Heart right ventricle (tissue), 16 donors: ENCODE measurements around the gene ADAM12. TPM values are rescaled to one million over a fixed set of nuclear protein-coding genes. Genes with fewer than 3 reads are reported as not detected.

Source experiments
- ATAC-seq, 8 donors: fragments of 200-7000 bp; cut with Tn5 transposase; one replicate each; pipeline ENCODE4 v1.9.1; 2020; ENCODE audit warnings: mild to moderate bottlenecking in 8 of 8, moderate library complexity in 8 of 8, moderate number of reproducible peaks in 1 of 8
- DNase-seq, 2 donors: peaks; one replicate each; pipeline ENCODE4 v3.0.0-alpha.2; 2020
- H3K27ac ChIP-seq, 10 donors: fragments of 200-600 bp; sonication (generic) in 2 of 10; one replicate each; pipeline versions ENCODE4 v1.5.0 to v1.8.0; 2020 to 2022; ENCODE audit warnings: mild to moderate bottlenecking in 3 of 10
- H3K27me3 ChIP-seq, 7 donors: fragments of 200-600 bp; one replicate each; pipeline ENCODE4 v1.8.0; 2021 to 2022; ENCODE audit warnings: mild to moderate bottlenecking in 2 of 7
- H3K36me3 ChIP-seq, 9 donors: fragments of 200-600 bp; sonication (generic) in 1 of 9; one replicate each; pipeline versions ENCODE4 v1.5.0 to v1.8.0; 2020 to 2022; ENCODE audit warnings: mild to moderate bottlenecking in 2 of 9
- H3K4me1 ChIP-seq, 9 donors: fragments of 200-600 bp; sonication (generic) in 1 of 9; one replicate each; pipeline versions ENCODE4 v1.5.0 to v1.8.0; 2020 to 2022; ENCODE audit warnings: mild to moderate bottlenecking in 4 of 9
- H3K4me3 ChIP-seq, 10 donors: fragments of 200-600 bp; sonication (generic) in 2 of 10; one replicate each; pipeline versions ENCODE4 v1.5.0 to v1.8.0; 2020 to 2022; ENCODE audit warnings: mild to moderate bottlenecking in 7 of 10, moderate library complexity in 2 of 10
- H3K9me3 ChIP-seq, 11 donors: fragments of 200-600 bp in 10 of 11; sonication (generic) in 2 of 11; one replicate each; pipeline versions ENCODE4 v1.5.0 to v1.8.0; 2013 to 2022; ENCODE audit warnings: mild to moderate bottlenecking in 2 of 11, control low read depth in 1 of 11, moderate library complexity in 1 of 11
- WGBS, 2 donors: extraction: QIAGEN DNeasy Blood & Tissue Kit; methylation state at CpG; one replicate each; pipeline ENCODE4 v1.1.7; 2013; ENCODE audit warnings: inconsistent platforms in 1 of 2; 5-methylcytosine and 5-hydroxymethylcytosine counted together
- intact Hi-C, 10 donors: fragments of 100-400 bp; cut with DNase I; formaldehyde crosslinking; loops; one replicate each; pipeline versions ENCODE4 v1.11.1 to v1.14.2; 2022
- polyA plus RNA-seq, 2 donors: library from polyadenylated mRNA; stranded (reverse); fragments of 200-250 nt; gene quantifications; one replicate each; pipeline ENCODE4 v1.2.3, GENCODE V29; 2013
- total RNA-seq, 10 donors: library from RNA; stranded (reverse); fragmentation: NEBNext Ultra II Directional in 3 of 10; extraction: Animal tissue kit (Norgen Biotek cat#: 25700) in 3 of 10; gene quantifications; one replicate each; pipeline versions ENCODE4 v1.2.1 to v1.2.4, GENCODE V29; 2021 to 2023
- TF ChIP-seq, protein P1 (sequence below), 9 donors: fragments of 200-600 bp; sonication (generic) in 2 of 9; IDR thresholded peaks; one replicate each; pipeline versions ENCODE4 v1.5.0 to v1.8.0; 2021 to 2022; ENCODE audit warnings: antibody characterized with exemption in 9 of 9, mild to moderate bottlenecking in 5 of 9, moderate library complexity in 1 of 9
- donor health status: Arrhythmogenic right ventricular cardiomyopathy.
- donor health status: ischemic (EF 13 %, LVEDD 7.1; RV severe dilation, severe dysfunction).
- donor health status: healthy with polysubstance abuse.
- donor health status: DM: no; HTN: yes; CAD: no.
- donor health status: DM: no; HTN: no; CAD: no.
- donor health status: ischemic (EF 25% LVEDD 6.9; RV normal size, moderate dysfunction).
- donor health status: ischemic (EF 25% LVEDD 5.7; RV mildly dilated, moderate dysfunction).
- donor health status: healthy.
- donor health status: DM: yes; HTN: yes; CAD: no.
- donor health status: Ischemic cardiomyopathy.
- donor health status: ischemic (EF 35%, LVEDD 5.7; RV mildly dilated, moderate dysfunction).
- donor health status: nonischemic (EF 11% LVEDD 7.7; RV severe dilation, severe dysfunction).
- donor health status: DM: yes; HTN: yes; CAD: no.
- donor health status: PGD.
- donor health status: ischemic (EF 29% LVEDD 5.4; RV normal size, mild dysfunction).
- donor health status: nonischemic (EF 23%, LVEDD 6.1; RV moderate dilation, normal function).

The ADAM12 gene
- total and polyA plus RNA-seq, 12 donors = 0.07 to 6.9 (median 0.47) TPM

DNA sequence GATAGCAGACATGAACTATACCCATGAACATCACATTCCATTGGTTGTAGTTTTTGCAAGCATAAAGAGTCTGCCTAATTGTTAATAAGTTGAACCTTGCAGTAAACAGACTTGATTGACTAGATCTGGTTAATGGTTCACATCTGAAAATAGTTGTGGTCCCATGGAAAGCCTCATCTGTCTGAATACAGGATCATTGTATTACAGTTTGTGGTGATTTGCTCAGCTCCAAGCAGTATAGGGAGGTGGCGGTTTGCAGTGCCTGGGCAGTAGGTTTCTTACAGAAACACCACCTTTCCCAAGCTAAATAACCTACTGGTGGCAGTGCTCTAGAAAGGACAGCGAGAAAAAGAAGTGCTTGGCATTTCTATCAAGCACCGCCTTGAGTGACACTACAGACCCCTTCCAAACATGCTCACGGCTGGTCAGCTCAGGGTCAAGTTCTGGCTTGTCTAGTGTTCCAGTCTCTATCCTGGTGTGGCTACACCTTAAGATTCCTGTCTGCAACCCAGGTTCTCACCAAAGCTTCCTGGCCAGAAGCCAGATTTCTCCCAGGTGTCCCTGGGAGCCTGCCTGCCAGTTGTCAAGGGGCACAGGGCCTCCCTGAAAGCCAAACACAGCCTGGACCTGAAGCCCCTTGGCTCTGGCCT, 372.0 kb downstream of the ADAM12 start:
- WGBS, 2 donors = 95% methylated on average over 4 of the region's 4 CpGs
- DNase-seq (no peak), ATAC-seq (no peak)
- intact Hi-C loops = no loop called here
- Histone ChIP-seq H3K36me3 (peaks cover 0 to 11% (median 0%) of the 10 kb centered on the region in 9 donors), H3K4me1 (peaks cover 0 to 5% (median 0%) of the 10 kb centered on the region in 9 donors), H3K27ac (no peak overlapping the region), H3K4me3 (no peak overlapping the region), H3K9me3 (no peaks in the 10 kb centered on the region), H3K27me3 (no peaks in the 10 kb centered on the region)
- TF ChIP-seq, protein P1, sequence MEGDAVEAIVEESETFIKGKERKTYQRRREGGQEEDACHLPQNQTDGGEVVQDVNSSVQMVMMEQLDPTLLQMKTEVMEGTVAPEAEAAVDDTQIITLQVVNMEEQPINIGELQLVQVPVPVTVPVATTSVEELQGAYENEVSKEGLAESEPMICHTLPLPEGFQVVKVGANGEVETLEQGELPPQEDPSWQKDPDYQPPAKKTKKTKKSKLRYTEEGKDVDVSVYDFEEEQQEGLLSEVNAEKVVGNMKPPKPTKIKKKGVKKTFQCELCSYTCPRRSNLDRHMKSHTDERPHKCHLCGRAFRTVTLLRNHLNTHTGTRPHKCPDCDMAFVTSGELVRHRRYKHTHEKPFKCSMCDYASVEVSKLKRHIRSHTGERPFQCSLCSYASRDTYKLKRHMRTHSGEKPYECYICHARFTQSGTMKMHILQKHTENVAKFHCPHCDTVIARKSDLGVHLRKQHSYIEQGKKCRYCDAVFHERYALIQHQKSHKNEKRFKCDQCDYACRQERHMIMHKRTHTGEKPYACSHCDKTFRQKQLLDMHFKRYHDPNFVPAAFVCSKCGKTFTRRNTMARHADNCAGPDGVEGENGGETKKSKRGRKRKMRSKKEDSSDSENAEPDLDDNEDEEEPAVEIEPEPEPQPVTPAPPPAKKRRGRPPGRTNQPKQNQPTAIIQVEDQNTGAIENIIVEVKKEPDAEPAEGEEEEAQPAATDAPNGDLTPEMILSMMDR (IDR thresholded peaks at IDR 0.05) = no peak

DNA sequence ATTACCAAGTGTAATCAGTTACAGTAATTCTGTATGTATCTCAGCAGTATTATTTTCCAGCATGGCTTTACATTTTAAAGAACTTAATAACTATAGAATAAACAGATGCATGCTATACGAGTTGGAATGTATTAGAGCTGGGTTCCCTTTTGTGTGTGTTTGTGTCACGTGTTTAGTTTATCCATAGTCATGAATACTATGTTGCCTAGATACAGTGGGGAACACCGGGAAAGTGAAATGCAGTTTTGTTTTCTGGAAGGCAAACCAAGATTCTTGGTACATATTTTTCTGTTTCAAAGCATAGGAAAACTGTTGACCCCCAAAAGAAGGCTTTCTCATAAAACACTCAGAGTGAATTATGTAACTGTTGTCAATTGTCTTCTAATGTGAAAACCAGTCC, 372.9 kb downstream of the ADAM12 start:
- DNase-seq = no peak
- peaks cover 0 to 11% (median 0%) of the 10 kb centered on the region in 9 donors for H3K36me3 ChIP-seq
- H3K4me3 ChIP-seq = no peak overlapping the region
- no peaks in the 10 kb centered on the region for H3K27me3 ChIP-seq
- peaks cover 0 to 5% (median 0%) of the 10 kb centered on the region in 9 donors for H3K4me1 ChIP-seq
- peaks cover 0 to 8% (median 0%) of the 10 kb centered on the region in 11 donors for H3K9me3 ChIP-seq
- no peak for ATAC-seq
- H3K27ac ChIP-seq = no peak overlapping the region
- intact Hi-C loops = no loop called here
- 81 to 83% methylated on average over 3 of the region's 3 CpGs for WGBS, 2 donors
- TF ChIP-seq, protein P1 (IDR thresholded peaks at IDR 0.05) = no peak

DNA sequence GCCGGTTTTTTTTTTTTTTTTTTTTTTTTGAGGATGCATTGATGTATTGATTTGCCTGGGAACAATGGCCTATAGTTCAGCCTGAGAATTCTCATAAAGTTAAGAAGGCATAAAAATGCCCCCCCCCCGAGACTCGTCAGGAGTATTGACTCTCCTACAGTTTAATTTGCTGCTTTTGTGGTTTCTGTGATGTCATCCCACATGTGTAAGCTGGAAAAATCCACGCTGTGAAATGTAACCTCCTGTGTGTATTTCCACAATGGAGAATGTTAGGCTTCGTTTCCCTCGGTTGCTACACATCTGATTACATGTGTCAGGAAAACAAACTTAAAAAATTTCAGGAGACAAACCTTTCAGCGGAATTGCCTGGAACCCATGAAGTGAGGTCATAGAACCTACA, 374.0 kb downstream of the ADAM12 start:
- DNase-seq (no peak), ATAC-seq (no peak)
- no peaks in the 10 kb centered on the region for H3K27me3 ChIP-seq
- 87 to 91% methylated on average over 7 of the region's 7 CpGs for WGBS, 2 donors
- peaks cover 0 to 6% (median 0%) of the 10 kb centered on the region in 9 donors for H3K36me3 ChIP-seq
- TF ChIP-seq, protein P1 (IDR thresholded peaks at IDR 0.05) = no peak
- H3K9me3 ChIP-seq = peaks cover 0 to 9% (median 0%) of the 10 kb centered on the region in 11 donors
- H3K4me1 ChIP-seq = peaks cover 0 to 5% (median 0%) of the 10 kb centered on the region in 9 donors
- H3K27ac ChIP-seq = no peak overlapping the region
- no peak overlapping the region for H3K4me3 ChIP-seq
- intact Hi-C loops = no loop called here

DNA sequence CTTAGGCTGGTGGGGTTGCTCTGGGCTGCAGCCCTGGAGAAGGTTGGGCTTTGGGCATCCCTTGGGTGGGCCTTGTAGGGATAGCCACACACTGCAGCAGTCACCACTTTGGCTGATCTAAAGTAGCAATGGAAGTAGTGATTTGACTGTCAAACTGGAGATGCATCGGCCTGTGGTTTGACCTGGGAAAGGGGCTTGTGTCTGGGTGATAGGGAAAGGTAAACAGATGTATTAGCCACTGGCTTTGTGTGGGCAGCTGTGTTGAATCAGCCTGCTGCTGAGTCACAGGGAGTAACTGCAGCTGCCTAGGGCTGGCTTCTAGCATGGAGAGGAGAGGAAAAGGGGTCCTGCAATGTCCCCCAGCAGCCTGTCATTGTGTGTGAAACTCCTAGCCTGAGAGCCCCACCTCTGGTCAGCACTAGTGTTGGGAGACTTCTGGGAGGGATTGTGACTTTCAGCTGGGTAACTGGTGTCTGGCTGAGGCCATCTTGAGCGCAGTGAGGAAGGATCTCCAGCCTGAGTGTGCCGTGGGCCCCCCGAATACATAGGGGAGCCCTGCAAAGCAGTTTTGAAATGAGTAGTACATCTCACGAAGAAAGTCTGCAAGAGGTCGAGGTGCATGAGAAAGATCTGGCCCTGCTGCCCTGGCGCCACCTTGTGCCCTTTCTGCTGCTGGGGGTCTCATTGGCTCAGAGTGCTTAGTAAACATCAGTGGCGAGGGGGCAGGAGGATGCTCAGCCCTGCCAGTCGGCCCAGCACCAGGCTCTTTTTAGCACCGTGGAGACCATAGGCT, 374.6 kb downstream of the ADAM12 start:
- no peak for ATAC-seq
- DNase-seq = no peak
- H3K36me3 ChIP-seq = no peaks in the 10 kb centered on the region
- H3K27ac ChIP-seq = no peak overlapping the region
- peaks cover 0 to 5% (median 0%) of the 10 kb centered on the region in 9 donors for H3K4me1 ChIP-seq
- H3K27me3 ChIP-seq = no peaks in the 10 kb centered on the region
- no peak overlapping the region for H3K4me3 ChIP-seq
- intact Hi-C loops = no loop called here
- TF ChIP-seq, protein P1 (IDR thresholded peaks at IDR 0.05) = no peak
- peaks cover 0 to 9% (median 0%) of the 10 kb centered on the region in 11 donors for H3K9me3 ChIP-seq
- 82 to 85% methylated on average over 10 of the region's 10 CpGs for WGBS, 2 donors
